DMS53 treated with DMSO at 0.1 percent for 48 hours (cell line): Measurements from ENCODE around the gene GCSH.

Experiments used
- DNase-seq: peaks from one replicate; lab custom pipeline; 2025; ENCODE audit not compliant: unreplicated experiment; lab: John Stamatoyannopoulos, UW

Gene GCSH

GRCh38 chr16:81060576-81061306 lies 35.5 kb downstream of the GCSH start:
- DNase-seq = no peak

DNA sequence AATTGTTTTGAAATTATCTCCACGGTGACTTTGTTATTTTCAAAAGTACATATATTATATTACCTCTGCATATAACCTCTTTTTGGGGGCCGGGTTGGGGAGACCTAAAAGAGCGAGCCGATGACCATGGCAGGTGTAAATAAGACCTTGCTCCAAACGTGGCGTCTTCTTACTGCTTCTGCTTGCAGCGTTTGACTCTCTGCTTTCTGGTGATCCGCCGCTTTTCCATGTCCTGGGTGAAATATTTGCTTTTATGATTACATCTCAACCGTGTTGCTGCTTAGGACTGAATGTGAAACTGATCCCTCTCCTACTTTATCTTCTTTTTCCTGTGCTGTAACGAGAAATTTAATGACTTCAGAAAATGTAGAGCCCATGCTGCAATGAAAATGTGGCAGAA lies 42.4 kb downstream of the GCSH start:
- no peak for DNase-seq

GRCh38 chr16:81042821-81043220 lies 53.4 kb downstream of the GCSH start:
- no peak for DNase-seq

DNA sequence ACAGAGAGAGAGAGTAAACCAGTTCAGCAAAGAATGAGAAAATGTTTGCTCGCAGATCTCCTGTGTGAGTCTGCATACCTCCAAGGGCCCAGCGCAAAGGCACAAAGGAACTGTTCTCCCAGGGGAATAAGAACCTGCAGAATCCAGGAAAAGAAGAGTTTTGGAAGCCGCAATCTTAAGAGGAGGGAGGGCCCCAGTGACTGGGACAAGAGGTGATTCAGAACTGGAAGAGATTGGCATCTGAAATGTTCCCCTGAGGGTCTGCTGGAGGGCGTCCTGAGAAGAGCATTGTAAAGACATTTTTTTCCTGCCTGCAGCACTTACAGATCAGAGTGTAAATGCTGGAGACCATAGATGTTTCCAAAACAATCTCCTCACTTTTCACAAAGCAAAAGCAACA lies 54.5 kb downstream of the GCSH start:
- DNase-seq = no peak

- DNase-seq = no peak
Observed at GRCh38 chr16:81040842-81041241, 55.4 kb downstream of the GCSH start.

GRCh38 chr16:81040131-81040530 lies 56.1 kb downstream of the GCSH start:
- DNase-seq = no peak

DNA sequence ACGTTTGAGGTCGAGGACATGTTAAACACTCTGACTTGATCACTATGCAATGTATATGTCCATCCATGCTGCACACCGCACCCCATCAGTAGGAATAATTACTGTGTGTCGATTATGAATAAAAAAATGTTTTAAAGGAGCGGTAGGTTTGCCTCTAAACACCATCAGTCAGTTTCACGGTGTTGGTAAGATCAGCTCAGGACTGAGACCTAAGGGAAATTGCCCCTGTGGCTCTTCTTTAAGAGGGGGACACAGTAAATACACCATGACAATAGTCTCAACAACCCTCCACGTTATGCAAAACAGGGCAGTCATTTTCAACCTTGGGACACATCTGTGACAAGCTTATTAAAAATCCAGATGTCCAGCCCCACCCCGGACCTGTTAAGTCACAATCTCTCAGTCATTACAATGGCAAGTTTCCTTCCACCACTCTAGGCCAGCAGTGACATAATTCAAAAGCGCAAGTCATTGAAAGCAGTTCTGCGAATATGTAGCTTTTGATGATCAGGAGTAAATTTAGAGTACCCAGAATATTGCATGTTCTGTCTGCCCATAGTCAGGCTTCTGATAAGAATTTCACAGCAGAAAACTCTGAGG lies 59.3 kb downstream of the GCSH start:
- no peak for DNase-seq

DNA sequence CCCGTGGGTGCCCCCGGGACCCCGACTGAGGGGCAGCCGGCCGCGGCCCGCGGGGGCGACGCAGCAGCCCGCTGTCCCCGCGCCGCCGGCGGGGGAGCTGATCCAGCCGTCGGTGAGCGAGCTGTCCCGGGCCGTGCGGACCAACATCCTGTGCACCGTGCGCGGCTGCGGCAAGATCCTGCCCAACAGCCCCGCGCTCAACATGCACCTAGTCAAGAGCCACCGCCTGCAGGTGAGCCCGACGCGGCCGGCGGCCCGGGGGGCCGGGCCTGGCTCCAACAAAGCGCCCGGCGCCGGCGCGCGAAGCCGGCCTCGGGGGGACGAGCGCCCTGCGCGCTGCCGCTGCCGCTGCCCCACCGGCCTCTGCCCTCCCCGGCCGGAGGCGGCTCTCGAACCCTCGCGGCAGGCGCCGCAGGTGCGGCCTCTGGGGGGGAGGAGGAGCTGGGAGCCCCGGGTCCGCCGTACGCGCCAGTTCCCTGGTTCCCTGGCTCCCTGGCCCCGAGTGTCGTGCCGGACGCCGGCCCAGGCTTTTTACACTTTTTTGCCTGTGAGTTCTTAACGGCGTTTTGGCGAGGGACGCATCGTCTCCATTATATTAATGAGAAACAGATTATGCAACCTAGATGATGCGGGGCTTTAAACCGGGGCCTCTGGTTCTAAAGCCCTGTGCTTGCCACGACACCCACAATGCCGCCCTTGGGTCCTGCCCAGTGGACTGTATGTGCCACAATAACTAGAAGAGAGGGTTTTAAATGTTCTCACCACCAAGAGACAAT lies 60.0 kb downstream of the GCSH start:
- no peak for DNase-seq

DNA sequence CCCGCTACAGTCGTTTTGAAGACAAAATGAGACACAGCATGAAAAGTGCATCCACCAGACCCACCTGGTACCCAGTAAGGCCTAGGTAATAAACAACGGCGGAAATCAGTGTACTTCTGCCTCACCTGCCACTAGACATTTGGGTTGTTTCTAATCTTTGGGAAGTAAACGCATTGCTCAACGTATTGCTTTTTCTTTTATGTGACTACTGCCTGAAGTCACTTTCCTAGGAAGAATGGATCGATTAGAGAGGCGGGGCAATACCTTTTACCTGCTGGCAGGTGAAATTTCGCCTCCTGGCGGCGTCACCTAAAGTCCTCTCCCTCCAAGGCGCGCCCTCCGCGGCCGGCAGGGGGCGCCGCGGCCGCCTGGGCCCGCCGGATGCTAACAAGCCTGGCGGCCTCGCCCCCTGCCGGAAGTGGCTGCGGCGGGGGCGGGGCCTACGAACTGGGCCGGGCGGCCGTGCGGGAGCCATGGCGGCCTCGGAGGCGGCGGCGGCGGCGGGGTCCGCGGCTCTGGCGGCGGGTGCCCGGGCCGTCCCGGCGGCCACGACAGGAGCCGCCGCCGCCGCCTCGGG lies 60.7 kb downstream of the GCSH start, which contains the start of gene ATMIN:
Gene ATMIN (plus strand): TSS at position 445 of the 577 bp plus-strand sequence. CDS start 29 bp downstream, at position 474.
- peak; percentile 65 for DNase-seq
